Measurements from ENCODE around the gene TMEM151B. TPM values are rescaled to one million over a fixed set of nuclear protein-coding genes. Genes with fewer than 3 reads are reported as not detected.

The TMEM151B gene
- total and polyA plus RNA-seq, 2 donors (not counting 1 experiment from before 2014, with no cell fraction given), result 0.01 to 0.10 TPM

- ATAC-seq (ENCODE audit: low read depth), result no peak
- H3K9me3 ChIP-seq (ENCODE audit: control extremely low read depth in 1 of 3, control insufficient read depth in 2 of 3, insufficient read depth in 1 of 3, low read length in 2 of 3), result peaks cover 0 to 2% (median 0%) of the 10 kb centered on the region in 3 donors
- Mint-ChIP-seq H3K4me1 (peaks cover 3% of the 10 kb centered on the region), H3K27ac (no peak overlapping the region), H3K9me3 (ENCODE audit: insufficient read depth) (no peaks in the 10 kb centered on the region), H3K4me3 (no peak overlapping the region), H3K27me3 (peaks cover 2% of the 10 kb centered on the region)
- peaks cover 6% of the 10 kb centered on the region for H4K20me1 ChIP-seq (ENCODE audit: control insufficient read depth, insufficient read depth, low read length, poor library complexity, severe bottlenecking)
- CTCF ChIA-PET, result interaction anchor here (1.0 to 9.6 kb wide), 2 partner anchors 11 to 34 kb away, joined by 3 to 107 read pairs; partner anchors contain the start of genes AARS2 and TMEM151B
- H3K9ac ChIP-seq (ENCODE audit: low read length), result no peak overlapping the region
- no peak overlapping the region for H2AFZ ChIP-seq (ENCODE audit: insufficient read depth, low read depth, low read length, poor library complexity, severe bottlenecking)
- no peak overlapping the region for H3K27ac ChIP-seq (ENCODE audit: low read length in 2 of 2)
- 96% methylated on average over 14 of the region's 14 CpGs for WGBS (ENCODE audit: insufficient coverage)
- H3K4me3 ChIP-seq (ENCODE audit: control extremely low read depth in 1 of 5, extremely low read depth in 1 of 5, insufficient read depth in 1 of 5, low read depth in 2 of 5, low read length in 4 of 5), result no peak overlapping the region
- intact Hi-C loops (cut with micrococcal nuclease), result no loop called here
- H3K79me2 ChIP-seq (ENCODE audit: control insufficient read depth, insufficient read depth, low read length), result no peaks in the 10 kb centered on the region
- no peak overlapping the region for H3K4me2 ChIP-seq (replicated peaks; ENCODE audit: low read depth, low read length, poor library complexity, severe bottlenecking)
- POLR2A ChIA-PET, result no interaction called here
- no peak for DNase-seq
- TF ChIP-seq CTCF (IDR thresholded peaks at IDR 0.05) (no peak), EZH2 (IDR thresholded peaks at IDR 0.05; ENCODE audit: borderline replicate concordance, insufficient read depth, low read depth, low read length, poor library complexity, severe bottlenecking) (no peak)
- H3K4me1 ChIP-seq (ENCODE audit: control insufficient read depth in 2 of 2, insufficient read depth in 2 of 2, low read length in 2 of 2), result peaks cover 10 to 11% of the 10 kb centered on the region in 2 donors
- peaks cover 0 to 55% of the 10 kb centered on the region in 2 experiments for H3K36me3 ChIP-seq (replicated peaks in 1 of 2; ENCODE audit: control extremely low read depth in 1 of 2, control insufficient read depth in 1 of 2, extremely low read depth in 1 of 2, insufficient read depth in 2 of 2, low read length in 1 of 2)
- peaks cover 0 to 13% (median 4%) of the 10 kb centered on the region in 4 experiments for H3K27me3 ChIP-seq (replicated peaks in 1 of 4; ENCODE audit: control extremely low read depth in 1 of 4, control insufficient read depth in 3 of 4, insufficient read depth in 4 of 4, low read length in 3 of 4)
These were observed 31.7 kb downstream of the TMEM151B start for GRCh38 chr6:44301782-44302564.

- H3K4me3 Mint-ChIP-seq, result no peak overlapping the region
These were observed 32.6 kb downstream of the TMEM151B start for GRCh38 chr6:44302856-44303255.

More at GRCh38 chr6:44302856-44303255, 32.6 kb downstream of the TMEM151B start:
- Histone ChIP-seq H4K20me1 (ENCODE audit: control insufficient read depth, insufficient read depth, low read length, poor library complexity, severe bottlenecking) (no peaks in the 10 kb centered on the region), H3K4me2 (replicated peaks; ENCODE audit: low read depth, low read length, poor library complexity, severe bottlenecking) (no peak overlapping the region), H3K36me3 (replicated peaks in 1 of 2; ENCODE audit: control extremely low read depth in 1 of 2, control insufficient read depth in 1 of 2, extremely low read depth in 1 of 2, insufficient read depth in 2 of 2, low read length in 1 of 2) (peaks cover 0 to 62% of the 10 kb centered on the region in 2 experiments), H3K27me3 (replicated peaks in 1 of 4; ENCODE audit: control extremely low read depth in 1 of 4, control insufficient read depth in 3 of 4, insufficient read depth in 4 of 4, low read length in 3 of 4) (peaks cover 0 to 6% (median 0%) of the 10 kb centered on the region in 4 experiments), H3K27ac (ENCODE audit: low read length in 2 of 2) (no peak overlapping the region), H3K9me3 (ENCODE audit: control extremely low read depth in 1 of 3, control insufficient read depth in 2 of 3, insufficient read depth in 1 of 3, low read length in 2 of 3) (no peaks in the 10 kb centered on the region), H3K4me1 (ENCODE audit: control insufficient read depth in 2 of 2, insufficient read depth in 2 of 2, low read length in 2 of 2) (peaks cover 3% of the 10 kb centered on the region in 2 donors), H3K4me3 (ENCODE audit: control extremely low read depth in 1 of 5, extremely low read depth in 1 of 5, insufficient read depth in 1 of 5, low read depth in 2 of 5, low read length in 4 of 5) (no peak overlapping the region), H2AFZ (ENCODE audit: insufficient read depth, low read depth, low read length, poor library complexity, severe bottlenecking) (no peak overlapping the region), H3K79me2 (ENCODE audit: control insufficient read depth, insufficient read depth, low read length) (no peaks in the 10 kb centered on the region), H3K9ac (ENCODE audit: low read length) (no peak overlapping the region)
- DNase-seq (no peak), ATAC-seq (ENCODE audit: low read depth) (no peak)
- H3K9me3 Mint-ChIP-seq (ENCODE audit: insufficient read depth), result no peaks in the 10 kb centered on the region
- ChIA-PET POLR2A (no interaction called here), CTCF (interaction anchor here (0.9 to 9.6 kb wide), 3 partner anchors 8 to 130 kb away, joined by 4 to 107 read pairs (median 6); partner anchors contain the start of gene TMEM151B)
- no peak overlapping the region for H3K27ac Mint-ChIP-seq
- H3K4me1 Mint-ChIP-seq, result peaks cover under 1% of the 10 kb centered on the region
- H3K27me3 Mint-ChIP-seq, result no peaks in the 10 kb centered on the region
- intact Hi-C loops (cut with micrococcal nuclease), result no loop called here
- TF ChIP-seq EZH2 (IDR thresholded peaks at IDR 0.05; ENCODE audit: borderline replicate concordance, insufficient read depth, low read depth, low read length, poor library complexity, severe bottlenecking) (no peak), CTCF (IDR thresholded peaks at IDR 0.05) (no peak)
- WGBS (ENCODE audit: insufficient coverage), result 96% methylated on average over 10 of the region's 12 CpGs
